Upper lobe of right lung (tissue), 1 donor: ENCODE measurements around the gene MALAT1. TPM values are rescaled to one million over a fixed set of nuclear protein-coding genes. Genes with fewer than 3 reads are reported as not detected.
A peak's percentile ranks its signal among the peaks of the same experiment; 100 is the strongest.
"Not testable (repeated sequence)": the region's sequence is repeated elsewhere in the genome, so short reads cannot be mapped to it uniquely, and the experiment has no call there.

Experiments
- ATAC-seq: fragments of 200-7000 bp; cut with Tn5 transposase; one replicate; pipeline ENCODE4 v1.9.1; 2020; ENCODE audit warnings: mild to moderate bottlenecking, moderate library complexity
- DNase-seq: peaks from one replicate; pipeline ENCODE4 v3.0.0-alpha.2; 2020
- H3K27ac ChIP-seq: fragments of 200-600 bp; one replicate; pipeline ENCODE4 v1.8.0; 2022
- H3K27me3 ChIP-seq: fragments of 200-600 bp; one replicate; pipeline ENCODE4 v1.8.0; 2022; ENCODE audit warnings: mild to moderate bottlenecking
- H3K36me3 ChIP-seq: fragments of 200-600 bp; one replicate; pipeline ENCODE4 v1.8.0; 2022
- H3K4me1 ChIP-seq: fragments of 200-600 bp; one replicate; pipeline ENCODE4 v1.8.0; 2022
- H3K4me3 ChIP-seq: fragments of 200-600 bp; one replicate; pipeline ENCODE4 v1.8.0; 2022; ENCODE audit warnings: mild to moderate bottlenecking
- H3K9me3 ChIP-seq: fragments of 200-600 bp; one replicate; pipeline ENCODE4 v1.8.0; 2022
- CTCF ChIP-seq: fragments of 200-600 bp; IDR thresholded peaks from one replicate; pipeline ENCODE4 v1.8.0; 2022; ENCODE audit warnings: antibody characterized with exemption
- intact Hi-C: fragments of 100-400 bp; cut with DNase I; formaldehyde crosslinking; loops from one replicate; pipeline ENCODE4 v1.11.0; 2022
- long read RNA-seq: library from polyadenylated mRNA; unstranded; transcript quantifications from one replicate; pipeline ENCODE4 v2.0.0, GENCODE V29; 2021
- total RNA-seq: library from RNA; stranded (reverse); fragmentation: NEBNext Ultra II Directional; extraction: Animal tissue kit (Norgen Biotek cat#: 25700); gene quantifications from one replicate; pipeline ENCODE4 v1.2.1, GENCODE V29; 2021
- donor health status: DM: no; HTN: yes; CAD: no; lungs with severe emphysema.

The MALAT1 gene
- 11,917 TPM for total RNA-seq
- long read RNA-seq, full-length matches to known transcripts, result 435 of 436 reads
- long read RNA-seq, partial matches to known transcripts, result 0 of 436 reads
- long read RNA-seq, other reads (novel, unspliced or antisense), result 1 of 436 reads

GRCh38 chr11:65498977-65499712, at the start of gene MALAT1:
TSS of gene MALAT1 (plus strand) at chr11:65499045.
- Histone ChIP-seq H3K36me3 (peaks cover 31% of the 10 kb centered on the region), H3K4me3 (peak within 1 kb of the TSS; percentile 79), H3K4me1 (peaks cover 29% of the 10 kb centered on the region), H3K9me3 (no peaks in the 10 kb centered on the region), H3K27me3 (no peaks in the 10 kb centered on the region), H3K27ac (peak within 1 kb of the TSS; percentile 100)
- no peak for TF ChIP-seq CTCF
- ATAC-seq, result peak; percentile 49
- peak; percentile 93 for DNase-seq
- intact Hi-C loops, result no loop called here

- not testable (repeated sequence) for H3K27ac ChIP-seq, H3K27me3 ChIP-seq, H3K36me3 ChIP-seq, ATAC-seq, H3K4me1 ChIP-seq, DNase-seq, H3K4me3 ChIP-seq, H3K9me3 ChIP-seq
- intact Hi-C loops, result loop anchor here (10.0 kb wide), 1 partner anchor 76 kb away; no protein-coding TSS in a partner anchor
Observed at GRCh38 chr11:65451301-65451700, 47.5 kb upstream of the MALAT1 start.

- peak overlapping the region; percentile 11 for H3K27ac ChIP-seq
- H3K36me3 ChIP-seq, result not testable (repeated sequence)
- intact Hi-C loops, result loop anchor here (10.0 kb wide), 1 partner anchor 77 kb away; no protein-coding TSS in a partner anchor
Observed at GRCh38 chr11:65452259-65452658, 46.6 kb upstream of the MALAT1 start.

GRCh38 chr11:65452806-65453490, 45.9 kb upstream of the MALAT1 start:
- Histone ChIP-seq H3K27me3 (no peaks in the 10 kb centered on the region), H3K4me1 (peaks cover 9% of the 10 kb centered on the region), H3K27ac (peak overlapping the region; percentile 11), H3K4me3 (no peak overlapping the region), H3K9me3 (no peaks in the 10 kb centered on the region), H3K36me3 (no peaks in the 10 kb centered on the region)
- intact Hi-C loops, result loop anchor here (10.0 kb wide), 1 partner anchor 78 kb away; no protein-coding TSS in a partner anchor
- TF ChIP-seq CTCF, result no peak
- ATAC-seq (no peak), DNase-seq (no peak)

More at GRCh38 chr11:65452259-65452658, 46.6 kb upstream of the MALAT1 start:
- not testable (repeated sequence) for H3K27me3 ChIP-seq, ATAC-seq, DNase-seq, H3K9me3 ChIP-seq, H3K4me1 ChIP-seq, H3K4me3 ChIP-seq

GRCh38 chr11:65454311-65454695, 44.5 kb upstream of the MALAT1 start:
- Histone ChIP-seq H3K27me3 (no peaks in the 10 kb centered on the region), H3K4me3 (peak overlapping the region; percentile 63), H3K4me1 (peaks cover 9% of the 10 kb centered on the region), H3K9me3 (no peaks in the 10 kb centered on the region), H3K36me3 (no peaks in the 10 kb centered on the region), H3K27ac (peak overlapping the region; percentile 78)
- intact Hi-C loops, result loop anchor here (10.0 kb wide), 1 partner anchor 80 kb away; no protein-coding TSS in a partner anchor
- no peak for TF ChIP-seq CTCF
- ATAC-seq, result no peak
- no peak for DNase-seq

- H3K4me3 ChIP-seq, result peak overlapping the region; percentile 63
- peaks cover 9% of the 10 kb centered on the region for H3K4me1 ChIP-seq
- DNase-seq (peak; percentile 95), ATAC-seq (peak; percentile 97)
- intact Hi-C loops, result loop anchor here (10.0 kb wide), 1 partner anchor 80 kb away; no protein-coding TSS in a partner anchor
- H3K36me3 ChIP-seq, result no peaks in the 10 kb centered on the region
- no peak for TF ChIP-seq CTCF
- no peaks in the 10 kb centered on the region for H3K27me3 ChIP-seq
- H3K27ac ChIP-seq, result peak overlapping the region; percentile 78
- H3K9me3 ChIP-seq, result no peaks in the 10 kb centered on the region
Observed at GRCh38 chr11:65454696-65455456, 44.0 kb upstream of the MALAT1 start.
